PC-3 (cell line): ENCODE measurements around the gene CCT6A. TPM values are rescaled to one million over a fixed set of nuclear protein-coding genes. Genes with fewer than 3 reads are reported as not detected.

Source experiments
- ATAC-seq: fragments of 200-7000 bp; cut with Tn5 transposase; 2 replicates; pipeline ENCODE4 v1.9.1; 2020; ENCODE audit warnings: mild to moderate bottlenecking, moderate library complexity
- BruUV-seq: library from RNA; stranded (reverse); fragments of 400-500 nt; replicated peaks from 2 replicates; lab custom pipeline; 2021; lab: Mats Ljungman, UMichigan
- CTCF ChIA-PET: fragments of 300-600 bp; sonication (Branson Sonifier 250); formaldehyde crosslinking; loops from one replicate; lab custom pipeline; 2022; ENCODE audit warnings: antibody characterized with exemption; lab: Charles Lee
- POLR2A ChIA-PET: fragments of 300-600 bp; sonication (Branson Sonifier 250); formaldehyde crosslinking; loops from one replicate; lab custom pipeline; 2022; ENCODE audit warnings: antibody characterized with exemption; ENCODE audit not compliant: unreplicated experiment; lab: Charles Lee
- DNase-seq: peaks from one replicate; pipeline ENCODE4 v3.0.0-alpha.2; 2015
- H2AFZ ChIP-seq: fragments of 300-600 bp; sonication (generic); 2 replicates; pipeline ENCODE4 v1.6.0; 2016; ENCODE audit warnings: antibody characterized with exemption, low read length
- H3F3A ChIP-seq: fragments of 300-600 bp; sonication (generic); one replicate; pipeline ENCODE4 v1.6.0; 2017; ENCODE audit warnings: antibody characterized with exemption, low read length, control low read depth, mild to moderate bottlenecking; ENCODE audit not compliant: unreplicated experiment
- H3K27ac ChIP-seq: fragments of 300-600 bp; sonication (generic); 2 replicates; pipeline ENCODE4 v1.5.1; 2016; ENCODE audit warnings: mild to moderate bottlenecking, low read length
- H3K27me3 ChIP-seq: fragments of 300-600 bp; sonication (generic); 2 replicates; pipeline ENCODE4 v1.6.1; 2016; ENCODE audit warnings: low read length, mixed read lengths
- H3K36me3 ChIP-seq: fragments of 300-600 bp; sonication (generic); 2 replicates; pipeline ENCODE4 v1.6.1; 2016; ENCODE audit warnings: low read depth, mixed run types, low read length, mixed read lengths
- H3K4me1 ChIP-seq: fragments of 300-600 bp; sonication (generic); 2 replicates; pipeline ENCODE4 v1.5.1; 2016; ENCODE audit warnings: low read length; ENCODE audit not compliant: insufficient read depth
- H3K4me2 ChIP-seq: fragments of 300-600 bp; sonication (generic); 2 replicates; pipeline ENCODE4 v1.6.0; 2016; ENCODE audit warnings: low read length
- H3K4me3 ChIP-seq: fragments of 300-600 bp; sonication (generic); 2 replicates; pipeline ENCODE4 v1.5.1; 2016; ENCODE audit warnings: mild to moderate bottlenecking, low read length, mixed read lengths
- H3K79me2 ChIP-seq: fragments of 300-600 bp; sonication (generic); 2 replicates; pipeline ENCODE4 v1.6.1; 2017; ENCODE audit warnings: low read length, mixed read lengths
- H3K9ac ChIP-seq: fragments of 300-600 bp; sonication (generic); 2 replicates; pipeline ENCODE4 v1.6.0; 2016; ENCODE audit warnings: mild to moderate bottlenecking, low read length
- H3K9me2 ChIP-seq: fragments of 300-600 bp; sonication (generic); replicated peaks from 2 replicates; pipeline ENCODE4 v1.6.1; 2016; ENCODE audit warnings: mixed run types, low read length, mixed read lengths
- H3K9me3 ChIP-seq: fragments of 300-600 bp; sonication (generic); 2 replicates; pipeline ENCODE4 v1.6.1; 2016; ENCODE audit warnings: low read length, mixed read lengths
- H4K20me1 ChIP-seq: fragments of 300-600 bp; sonication (generic); 2 replicates; pipeline ENCODE4 v1.6.1; 2016; ENCODE audit warnings: low read length, mixed read lengths
- EZH2 ChIP-seq: fragments of 300-600 bp; sonication (generic); IDR thresholded peaks from one replicate; pipeline ENCODE4 v1.6.1; 2017; ENCODE audit warnings: antibody characterized with exemption, mild to moderate bottlenecking, low read length; ENCODE audit not compliant: unreplicated experiment
- EZH2phosphoT487 ChIP-seq: fragments of 300-600 bp; sonication (generic); IDR thresholded peaks from 2 replicates; pipeline ENCODE4 v1.6.1; 2018; ENCODE audit warnings: mild to moderate bottlenecking, antibody characterized with exemption, low read length, borderline replicate concordance
- intact Hi-C: fragments of 100-400 bp; cut with micrococcal nuclease; formaldehyde crosslinking; loops from 2 replicates; pipeline ENCODE4 v1.9.0; 2023
- total RNA-seq: library from RNA; depleted of rRNA; stranded (reverse); fragments of >200 nt; gene quantifications from 2 replicates; pipeline ENCODE4 v1.2.3, GENCODE V29; 2014
- TF ChIP-seq, protein P1 (sequence below): fragments of 300-600 bp; sonication (generic); conservative IDR thresholded peaks from 2 replicates; pipeline ENCODE4 v1.5.1; 2017; ENCODE audit warnings: antibody characterized with exemption, low read depth, mild to moderate bottlenecking, low read length

The CCT6A gene
- total RNA-seq, 1 experiment from 2014 or later, result 338 TPM

DNA sequence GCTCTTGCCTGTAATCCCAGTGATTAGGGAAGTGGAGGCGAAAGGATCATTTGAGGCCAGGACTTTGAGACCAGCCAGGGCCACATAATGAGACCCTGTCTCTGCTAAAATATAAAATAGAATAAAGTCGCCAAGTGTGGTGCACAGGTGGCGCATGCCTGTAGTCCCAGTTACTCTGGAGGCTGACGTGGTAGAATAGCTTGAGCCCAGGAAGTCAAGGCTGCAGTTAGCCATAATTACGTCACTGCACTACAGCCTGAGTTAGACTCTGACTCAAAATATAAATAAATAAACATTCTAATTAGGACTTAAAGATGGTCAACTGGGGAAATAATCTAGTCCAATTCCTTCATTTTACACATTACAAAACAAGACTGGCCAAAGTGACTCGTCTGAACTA lies 53.9 kb downstream of the CCT6A start:
- BruUV-seq, result no TSS peak
- intact Hi-C loops, result no loop called here
- POLR2A ChIA-PET, result no interaction called here
- Histone ChIP-seq H3K79me2 (peaks cover 35% of the 10 kb centered on the region), H3F3A (no peaks in the 10 kb centered on the region), H3K9ac (peak overlapping the region; percentile 99), H3K27me3 (no peaks in the 10 kb centered on the region), H2AFZ (peak overlapping the region; percentile 80; the same call in 1 of the 2 replicates), H3K36me3 (peaks cover 35% of the 10 kb centered on the region), H3K9me3 (no peaks in the 10 kb centered on the region), H3K9me2 (no peaks in the 10 kb centered on the region), H4K20me1 (peaks cover 20% of the 10 kb centered on the region), H3K27ac (peak overlapping the region; percentile 70), H3K4me2 (peak overlapping the region; percentile 93), H3K4me3 (peak overlapping the region; percentile 97), H3K4me1 (peaks cover 6% of the 10 kb centered on the region; the same call in 1 of the 2 replicates)
- ATAC-seq (peak; percentile 39), DNase-seq (peak; percentile 49)
- CTCF ChIA-PET, result interaction anchor here (0.7 kb wide), 1 partner anchor 12 kb away, joined by 4 read pairs; no protein-coding TSS in a partner anchor
- TF ChIP-seq EZH2phosphoT487, result no peak
- no peak for TF ChIP-seq EZH2
- TF ChIP-seq, protein P1, sequence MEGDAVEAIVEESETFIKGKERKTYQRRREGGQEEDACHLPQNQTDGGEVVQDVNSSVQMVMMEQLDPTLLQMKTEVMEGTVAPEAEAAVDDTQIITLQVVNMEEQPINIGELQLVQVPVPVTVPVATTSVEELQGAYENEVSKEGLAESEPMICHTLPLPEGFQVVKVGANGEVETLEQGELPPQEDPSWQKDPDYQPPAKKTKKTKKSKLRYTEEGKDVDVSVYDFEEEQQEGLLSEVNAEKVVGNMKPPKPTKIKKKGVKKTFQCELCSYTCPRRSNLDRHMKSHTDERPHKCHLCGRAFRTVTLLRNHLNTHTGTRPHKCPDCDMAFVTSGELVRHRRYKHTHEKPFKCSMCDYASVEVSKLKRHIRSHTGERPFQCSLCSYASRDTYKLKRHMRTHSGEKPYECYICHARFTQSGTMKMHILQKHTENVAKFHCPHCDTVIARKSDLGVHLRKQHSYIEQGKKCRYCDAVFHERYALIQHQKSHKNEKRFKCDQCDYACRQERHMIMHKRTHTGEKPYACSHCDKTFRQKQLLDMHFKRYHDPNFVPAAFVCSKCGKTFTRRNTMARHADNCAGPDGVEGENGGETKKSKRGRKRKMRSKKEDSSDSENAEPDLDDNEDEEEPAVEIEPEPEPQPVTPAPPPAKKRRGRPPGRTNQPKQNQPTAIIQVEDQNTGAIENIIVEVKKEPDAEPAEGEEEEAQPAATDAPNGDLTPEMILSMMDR, result no peak

DNA sequence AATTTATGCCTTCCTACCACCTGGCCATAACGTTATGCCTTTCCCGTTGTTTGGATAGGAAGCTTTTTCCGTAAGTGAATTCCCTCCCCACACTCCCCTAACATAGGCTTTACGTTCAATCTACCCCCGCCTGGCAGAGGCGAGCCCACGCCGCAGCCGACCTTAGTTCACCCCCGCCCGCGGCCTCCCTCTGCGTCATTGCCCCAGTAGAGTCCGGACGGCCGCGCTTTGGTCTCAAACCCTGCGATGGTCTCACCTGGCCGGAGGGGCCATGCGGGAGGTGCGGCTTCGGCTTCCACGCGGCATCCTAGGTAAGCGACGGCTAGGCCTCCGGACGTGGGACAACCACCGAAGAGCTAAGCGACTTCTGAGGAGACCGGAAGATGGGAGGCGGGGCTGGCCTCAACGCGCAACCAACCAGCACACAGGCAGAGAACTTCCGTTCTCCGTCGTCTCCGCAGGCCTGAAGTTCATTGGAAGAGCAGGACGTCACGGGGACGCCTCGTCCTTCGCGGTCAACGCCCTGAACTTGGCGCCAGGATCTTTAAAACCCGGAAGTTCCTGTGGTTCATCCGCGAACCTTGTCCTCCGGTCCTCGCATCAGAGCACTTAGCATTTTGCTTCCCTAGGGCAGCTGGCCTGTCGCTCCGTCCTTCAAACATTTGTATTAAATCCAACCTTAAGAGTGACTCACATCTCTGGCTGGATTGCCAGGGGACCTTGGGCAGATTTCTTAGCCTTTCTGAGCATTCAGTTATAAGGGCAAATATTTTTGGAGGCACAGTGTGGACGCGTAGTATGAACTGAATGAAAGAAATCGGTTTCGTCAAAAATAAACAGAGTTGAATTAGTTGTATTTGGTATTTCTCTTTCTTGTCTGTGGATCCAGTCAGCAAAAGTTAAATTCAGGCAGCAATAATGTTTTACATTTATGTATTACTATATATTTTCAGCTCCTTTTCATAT lies 54.8 kb downstream of the CCT6A start, which contains the start of gene CHCHD2:
TSS of gene CHCHD2 (minus strand) at position 369 of the 966 bp plus-strand sequence. CDS start at position 306, 63 bp downstream.
- peak within 1 kb of the TSS; percentile 97 for H3K4me3 ChIP-seq
- no peaks in the 10 kb centered on the region for H3K9me2 ChIP-seq
- peak within 1 kb of the TSS; percentile 93 for H3K4me2 ChIP-seq
- peaks cover 26% of the 10 kb centered on the region for H3K36me3 ChIP-seq
- ChIA-PET POLR2A (interaction anchor here (0.5 to 1.0 kb wide), 3 partner anchors 55 to 553 kb away, joined by 4 to 10 read pairs (median 5); partner anchors contain the start of genes CCT6A and PSPH), CTCF (interaction anchor here (0.7 kb wide), 1 partner anchor 13 kb away, joined by 4 read pairs; no protein-coding TSS in a partner anchor)
- BruUV-seq, result TSS peak; percentile 98
- H2AFZ ChIP-seq, result peak within 1 kb of the TSS; percentile 86
- TF ChIP-seq EZH2phosphoT487 (no peak), EZH2 (no peak)
- TF ChIP-seq, protein P1, result no peak
- H3K27ac ChIP-seq, result peak within 1 kb of the TSS; percentile 70
- H3K27me3 ChIP-seq, result no peaks in the 10 kb centered on the region
- peak within 1 kb of the TSS; percentile 99 for H3K9ac ChIP-seq
- ATAC-seq, result peak; percentile 99
- peak; percentile 98 for DNase-seq
- peaks cover 35% of the 10 kb centered on the region for H3K79me2 ChIP-seq
- H3K4me1 ChIP-seq, result peaks cover 6% of the 10 kb centered on the region; the same call in 1 of the 2 replicates
- no peaks in the 10 kb centered on the region for H3F3A ChIP-seq
- intact Hi-C loops, result no loop called here
- H3K9me3 ChIP-seq, result no peaks in the 10 kb centered on the region
- peaks cover 20% of the 10 kb centered on the region for H4K20me1 ChIP-seq
